T-cell (primary cell): ENCODE data around the gene DOCK1. TPM values are rescaled to one million over a fixed set of nuclear protein-coding genes. Genes with fewer than 3 reads are reported as not detected.

ENCODE experiments used
- ATAC-seq, 4 experiments: fragments of 200-7000 bp in 3 of 4; fragments of 150-1000 bp in 1 of 4; cut with Tn5 transposase; replicated peaks in 1 of 4; 1 replicate in 3 of 4; 2 replicates in 1 of 4; pipeline ENCODE4 v1.10.0; 2021; ENCODE audit warnings: moderate library complexity in 3 of 4, mild to moderate bottlenecking in 2 of 4, moderate number of reproducible peaks in 1 of 4
- CTCF ChIA-PET, 2 donors: fragments of 300-600 bp; sonication (Branson Sonifier 250); formaldehyde crosslinking; loops; one replicate each; lab custom pipeline; 2022; ENCODE audit warnings: antibody characterized with exemption in 2 of 2; lab: Charles Lee
- POLR2A ChIA-PET, 2 donors: fragments of 300-600 bp; sonication (Branson Sonifier 250); formaldehyde crosslinking; loops; one replicate each; lab custom pipeline; 2022; ENCODE audit warnings: antibody characterized with exemption in 2 of 2; lab: Charles Lee
- DNase-seq, 35 experiments: peaks; one replicate each; pipeline versions ENCODE4 v3.0.0 to v3.0.0-alpha.2; 2013 to 2023
- H3K27ac ChIP-seq: one replicate; pipeline ENCODE4 v1.5.1; 2013; ENCODE audit warnings: low read length
- H3K27me3 ChIP-seq, 2 experiments: replicated peaks in 1 of 2; 1 replicate in 1 of 2; 2 replicates in 1 of 2; pipeline versions ENCODE4 v1.6.1 to v1.7.0; 2013; ENCODE audit warnings: low read length in 1 of 2, mixed read lengths in 1 of 2; ENCODE audit not compliant: control insufficient read depth in 2 of 2, insufficient read depth in 2 of 2; ENCODE audit errors: extremely low read depth in 1 of 2
- H3K36me3 ChIP-seq, 2 donors: 1 replicate in 1 of 2; 2 replicates in 1 of 2; pipeline versions ENCODE4 v1.6.1 to v1.7.0; 2013; ENCODE audit warnings: low read length in 1 of 2; ENCODE audit not compliant: control insufficient read depth in 2 of 2, insufficient read depth in 1 of 2; ENCODE audit errors: extremely low read depth in 1 of 2
- H3K4me1 ChIP-seq, 2 experiments: 1 replicate in 1 of 2; 2 replicates in 1 of 2; pipeline versions ENCODE4 v1.6.1 to v1.7.0; 2013; ENCODE audit warnings: low read length in 2 of 2, mixed read lengths in 1 of 2; ENCODE audit not compliant: insufficient read depth in 2 of 2, control insufficient read depth in 1 of 2; ENCODE audit errors: extremely low read depth in 1 of 2
- H3K4me3 ChIP-seq, 2 donors: 1 replicate in 1 of 2; 2 replicates in 1 of 2; pipeline versions ENCODE4 v1.5.1 to v1.7.0; 2013; ENCODE audit warnings: mild to moderate bottlenecking in 2 of 2, low read length in 1 of 2, moderate library complexity in 1 of 2; ENCODE audit not compliant: control insufficient read depth in 1 of 2; ENCODE audit errors: extremely low read depth in 1 of 2
- H3K9me3 ChIP-seq: 2 replicates; pipeline ENCODE4 v1.7.0; 2013
- H3K27ac Mint-ChIP-seq, 2 donors: one replicate each; pipeline ENCODE4 v1.8.0; 2020 to 2021; ENCODE audit warnings: mild to moderate bottlenecking in 2 of 2, mixed read lengths in 2 of 2
- H3K27me3 Mint-ChIP-seq, 2 donors: one replicate each; pipeline ENCODE4 v1.8.0; 2021 to 2022; ENCODE audit warnings: mixed read lengths in 2 of 2
- H3K36me3 Mint-ChIP-seq: one replicate; pipeline ENCODE4 v1.8.0; 2021; ENCODE audit warnings: mixed read lengths
- H3K4me1 Mint-ChIP-seq, 3 donors: one replicate each; pipeline ENCODE4 v1.8.0; 2020 to 2022; ENCODE audit warnings: mixed read lengths in 3 of 3, mild to moderate bottlenecking in 1 of 3
- H3K4me3 Mint-ChIP-seq, 3 donors: one replicate each; pipeline ENCODE4 v1.8.0; 2020 to 2022; ENCODE audit warnings: mild to moderate bottlenecking in 3 of 3, mixed read lengths in 3 of 3, moderate library complexity in 3 of 3
- H3K9me3 Mint-ChIP-seq, 3 donors: one replicate each; pipeline ENCODE4 v1.8.0; 2020 to 2022; ENCODE audit warnings: mixed read lengths in 3 of 3
- WGBS: methylation state at CpG from one replicate; pipeline ENCODE4 v1.1.5; 2013; ENCODE audit warnings: missing lambda C conversion rate; ENCODE audit not compliant: insufficient coverage; 5-methylcytosine and 5-hydroxymethylcytosine counted together
- total RNA-seq, 35 experiments: library from RNA in 6 of 35; stranded (reverse) in 6 of 35; fragments of 120-200 nt in 1 of 35; gene quantifications; one replicate each; pipeline versions ENCODE4 v1.2.1 to v1.2.4 and lab custom pipeline; 2013 to 2026

The DOCK1 gene
- total RNA-seq, 5 donors from 2014 or later (not counting 1 experiment from before 2014, with no cell fraction given): 0.18 to 0.53 (median 0.37) TPM

- Histone ChIP-seq H3K9me3 (no peaks in the 10 kb centered on the region), H3K4me1 (no peaks in the 10 kb centered on the region), H3K27ac (no peak overlapping the region), H3K4me3 (no peak overlapping the region), H3K27me3 (peaks cover 0 to 4% of the 10 kb centered on the region in 2 experiments), H3K36me3 (no peaks in the 10 kb centered on the region)
- H3K4me3 Mint-ChIP-seq: no peak overlapping the region
- CTCF ChIA-PET: no interaction called here
- peaks cover 0 to 6% (median 0%) of the 10 kb centered on the region in 3 donors for H3K9me3 Mint-ChIP-seq
- H3K27me3 Mint-ChIP-seq: peaks cover 0 to 4% of the 10 kb centered on the region in 2 donors
- H3K27ac Mint-ChIP-seq: no peak overlapping the region
- ATAC-seq (no peak), DNase-seq (no peak)
- POLR2A ChIA-PET: no interaction called here
- WGBS: 80% methylated on average over 3 of the region's 11 CpGs
- no peaks in the 10 kb centered on the region for H3K36me3 Mint-ChIP-seq
- H3K4me1 Mint-ChIP-seq: no peaks in the 10 kb centered on the region
These were observed 67.6 kb downstream of the DOCK1 start for GRCh38 chr10:126972635-126973414.

- POLR2A ChIA-PET: no interaction called here
- H3K9me3 Mint-ChIP-seq: no peaks in the 10 kb centered on the region
- H3K27ac Mint-ChIP-seq: no peak overlapping the region
- H3K27ac ChIP-seq: no peak overlapping the region
- H3K9me3 ChIP-seq: no peaks in the 10 kb centered on the region
- no peaks in the 10 kb centered on the region for H3K4me1 ChIP-seq
- DNase-seq: no peak
- no peaks in the 10 kb centered on the region for H3K36me3 ChIP-seq
- H3K27me3 ChIP-seq: peaks cover 0 to 4% of the 10 kb centered on the region in 2 experiments
- H3K4me3 Mint-ChIP-seq: no peak overlapping the region
- no peaks in the 10 kb centered on the region for H3K27me3 Mint-ChIP-seq
- H3K36me3 Mint-ChIP-seq: no peaks in the 10 kb centered on the region
- ATAC-seq: no peak
- CTCF ChIA-PET: no interaction called here
- H3K4me3 ChIP-seq: no peak overlapping the region
- no peaks in the 10 kb centered on the region for H3K4me1 Mint-ChIP-seq
- no CpG with 5 or more reads among the region's 5 CpGs for WGBS
These were observed 70.0 kb downstream of the DOCK1 start for GRCh38 chr10:126975221-126975620.

GRCh38 chr10:126977216-126977615, 72.0 kb downstream of the DOCK1 start:
- Mint-ChIP-seq H3K4me1 (no peaks in the 10 kb centered on the region), H3K27ac (no peak overlapping the region), H3K36me3 (no peaks in the 10 kb centered on the region), H3K27me3 (no peaks in the 10 kb centered on the region), H3K4me3 (no peak overlapping the region), H3K9me3 (no peaks in the 10 kb centered on the region)
- WGBS: 21% methylated on average over 3 of the region's 6 CpGs
- ChIA-PET POLR2A (no interaction called here), CTCF (no interaction called here)
- no peak overlapping the region for H3K27ac ChIP-seq
- H3K9me3 ChIP-seq: no peaks in the 10 kb centered on the region
- H3K27me3 ChIP-seq: peaks cover 0 to 4% of the 10 kb centered on the region in 2 experiments
- DNase-seq: no peak
- H3K36me3 ChIP-seq: no peaks in the 10 kb centered on the region
- no peaks in the 10 kb centered on the region for H3K4me1 ChIP-seq
- ATAC-seq: no peak
- H3K4me3 ChIP-seq: no peak overlapping the region

- ATAC-seq: no peak
- Histone ChIP-seq H3K4me1 (no peaks in the 10 kb centered on the region), H3K27me3 (peaks cover 0 to 4% of the 10 kb centered on the region in 2 experiments), H3K4me3 (no peak overlapping the region), H3K27ac (no peak overlapping the region), H3K9me3 (no peaks in the 10 kb centered on the region), H3K36me3 (no peaks in the 10 kb centered on the region)
- Mint-ChIP-seq H3K4me1 (no peaks in the 10 kb centered on the region), H3K27ac (no peak overlapping the region), H3K4me3 (no peak overlapping the region), H3K36me3 (no peaks in the 10 kb centered on the region), H3K27me3 (no peaks in the 10 kb centered on the region), H3K9me3 (no peaks in the 10 kb centered on the region)
- no peak for DNase-seq
- ChIA-PET CTCF (interaction anchor here in 1 of 2 donors (0.7 kb wide), 1 partner anchor 869 kb away, joined by 3 read pairs; no protein-coding TSS in a partner anchor), POLR2A (no interaction called here)
- no CpG with 5 or more reads among the region's 1 CpG for WGBS
These were observed 74.1 kb downstream of the DOCK1 start for GRCh38 chr10:126979311-126979710.

GRCh38 chr10:126993208-126993607, 88.0 kb downstream of the DOCK1 start:
- H3K27me3 Mint-ChIP-seq: no peaks in the 10 kb centered on the region
- POLR2A ChIA-PET: no interaction called here
- no peak for ATAC-seq
- H3K4me3 Mint-ChIP-seq: no peak overlapping the region
- WGBS: 92% methylated on average over 3 of the region's 7 CpGs
- CTCF ChIA-PET: no interaction called here
- peaks cover 0 to 3% (median 2%) of the 10 kb centered on the region in 3 donors for H3K9me3 Mint-ChIP-seq
- H3K36me3 Mint-ChIP-seq: no peaks in the 10 kb centered on the region
- Histone ChIP-seq H3K9me3 (no peaks in the 10 kb centered on the region), H3K27ac (no peak overlapping the region), H3K4me1 (no peaks in the 10 kb centered on the region), H3K36me3 (no peaks in the 10 kb centered on the region), H3K27me3 (no peaks in the 10 kb centered on the region), H3K4me3 (no peak overlapping the region)
- H3K4me1 Mint-ChIP-seq: no peaks in the 10 kb centered on the region
- DNase-seq: no peak
- no peak overlapping the region for H3K27ac Mint-ChIP-seq

GRCh38 chr10:126997801-126998590, 92.8 kb downstream of the DOCK1 start:
- H3K4me1 ChIP-seq: no peaks in the 10 kb centered on the region
- no peak overlapping the region for H3K4me3 ChIP-seq
- Mint-ChIP-seq H3K4me1 (no peaks in the 10 kb centered on the region), H3K4me3 (no peak overlapping the region), H3K9me3 (peaks cover 5 to 11% (median 8%) of the 10 kb centered on the region in 3 donors), H3K27ac (no peak overlapping the region), H3K27me3 (no peaks in the 10 kb centered on the region), H3K36me3 (no peaks in the 10 kb centered on the region)
- ATAC-seq: no peak
- DNase-seq: no peak
- CTCF ChIA-PET: no interaction called here
- 84% methylated on average over 5 of the region's 8 CpGs for WGBS
- no peaks in the 10 kb centered on the region for H3K9me3 ChIP-seq
- no peak overlapping the region for H3K27ac ChIP-seq
- POLR2A ChIA-PET: no interaction called here
- H3K36me3 ChIP-seq: no peaks in the 10 kb centered on the region
- peaks cover 0 to 4% of the 10 kb centered on the region in 2 experiments for H3K27me3 ChIP-seq
